A549 (cell line): Measurements from ENCODE around the gene NID2. TPM values are rescaled to one million over a fixed set of nuclear protein-coding genes. Genes with fewer than 3 reads are reported as not detected.

Experiments used
- ATAC-seq, 2 experiments: fragments of 200-7000 bp in 1 of 2; fragments of >200 bp in 1 of 2; cut with Nextera tagmentation in 1 of 2; cut with Tn5 transposase in 1 of 2; 3 replicates each; pipeline versions ENCODE4 v1.8.0 to v1.9.1; 2018 to 2020; ENCODE audit warnings: mild to moderate bottlenecking in 1 of 2, moderate library complexity in 1 of 2
- CTCF ChIA-PET: fragments of 300-600 bp; sonication (Branson Sonifier 250); formaldehyde crosslinking; extraction: SDS; loops from one replicate; lab custom pipeline; 2021; ENCODE audit warnings: antibody characterized with exemption, inconsistent platforms; lab: Yijun Ruan, JAX
- POLR2A ChIA-PET: fragments of 350-600 bp; formaldehyde crosslinking; extraction: SDS; loops from one replicate; lab custom pipeline; 2021; ENCODE audit warnings: antibody characterized with exemption, inconsistent platforms; lab: Yijun Ruan, JAX
- DNase-seq, 2 experiments: peaks; one replicate each; pipeline versions ENCODE4 v3.0.0 to v3.0.0-alpha.2; 2011 to 2016; ENCODE audit warnings: low read depth in 1 of 2, low spot score in 1 of 2
- FAIRE-seq: peaks from 2 replicates; lab custom pipeline; 2011; peaks lifted over from hg19 to GRCh38; lab: Jason Lieb, UNC
- H3K27ac ChIP-seq, 2 experiments: fragments of >200 bp; sonication (Bioruptor Twin); formaldehyde crosslinking; 3 replicates each; pipeline ENCODE4 v1.5.1; 2016 to 2017
- H3K4me1 ChIP-seq: fragments of >200 bp; sonication (Bioruptor Twin); formaldehyde crosslinking; 3 replicates; pipeline ENCODE4 v1.6.1; 2016
- H3K4me2 ChIP-seq: fragments of >200 bp; sonication (Bioruptor Twin); formaldehyde crosslinking; 3 replicates; pipeline ENCODE4 v1.6.1; 2016
- H3K4me3 ChIP-seq: fragments of >200 bp; sonication (Bioruptor Twin); formaldehyde crosslinking; 3 replicates; pipeline ENCODE4 v1.5.1; 2016
- H3K9me3 ChIP-seq: fragments of >200 bp; sonication (Bioruptor Twin); formaldehyde crosslinking; 3 replicates; pipeline ENCODE4 v1.6.1; 2016
- ATOH8 ChIP-seq: fragments of 250-450 bp; sonication (Bioruptor Pico); IDR thresholded peaks from 2 replicates; pipeline ENCODE4 v1.5.0; 2020; ENCODE audit warnings: low read depth, mild to moderate bottlenecking, moderate library complexity
- CBX2 ChIP-seq: fragments of 200-600 bp; sonication (generic); IDR thresholded peaks from 2 replicates; pipeline ENCODE4 v1.6.1; 2016; ENCODE audit warnings: low read depth, mild to moderate bottlenecking, borderline replicate concordance
- CBX8 ChIP-seq: fragments of 200-600 bp; sonication (generic); IDR thresholded peaks from 2 replicates; pipeline ENCODE4 v1.6.1; 2016
- CEBPB ChIP-seq, 2 experiments: fragments of >200 bp in 1 of 2; sonication (Bioruptor Twin) in 1 of 2; formaldehyde crosslinking in 1 of 2; IDR thresholded peaks; 2 replicates each; pipeline ENCODE4 v1.6.1; 2012 to 2016
- CHD4 ChIP-seq: fragments of 200-600 bp; sonication (generic); IDR thresholded peaks from 2 replicates; pipeline ENCODE4 v1.6.1; 2016; ENCODE audit warnings: antibody characterized with exemption, mild to moderate bottlenecking, borderline replicate concordance
- EHF ChIP-seq: fragments of 250-450 bp; sonication (Bioruptor Pico); IDR thresholded peaks from 2 replicates; pipeline ENCODE4 v1.5.0; 2020; ENCODE audit warnings: mild to moderate bottlenecking
- FOXS1 ChIP-seq: fragments of 250-450 bp; sonication (Bioruptor Pico); IDR thresholded peaks from 2 replicates; pipeline ENCODE4 v1.5.0; 2020; ENCODE audit warnings: mild to moderate bottlenecking, moderate library complexity
- HES2 ChIP-seq: fragments of >200 bp; sonication (Bioruptor Twin); formaldehyde crosslinking; IDR thresholded peaks from 2 replicates; pipeline ENCODE4 v1.6.1; 2016
- HEYL ChIP-seq: fragments of 250-450 bp; sonication (Bioruptor Pico); IDR thresholded peaks from 2 replicates; pipeline ENCODE4 v1.8.0; 2021; ENCODE audit warnings: mild to moderate bottlenecking, moderate library complexity
- HMGXB4 ChIP-seq: fragments of 250-450 bp; sonication (Bioruptor Pico); IDR thresholded peaks from 2 replicates; pipeline ENCODE4 v1.5.0; 2021; ENCODE audit warnings: mild to moderate bottlenecking, moderate library complexity, borderline replicate concordance
- HOXA7 ChIP-seq: fragments of 250-450 bp; sonication (Bioruptor Pico); IDR thresholded peaks from 2 replicates; pipeline ENCODE4 v1.5.0; 2020; ENCODE audit warnings: mild to moderate bottlenecking, moderate library complexity
- HOXB13 ChIP-seq: fragments of 250-450 bp; sonication (Bioruptor Pico); IDR thresholded peaks from 2 replicates; pipeline ENCODE4 v1.5.0; 2020; ENCODE audit warnings: low read depth, mild to moderate bottlenecking, moderate library complexity
- KDM1A ChIP-seq: fragments of 200-600 bp; sonication (generic); IDR thresholded peaks from 2 replicates; pipeline ENCODE4 v1.6.1; 2016; ENCODE audit warnings: low read depth, mild to moderate bottlenecking
- MAZ ChIP-seq: fragments of 150-350 bp; IDR thresholded peaks from 2 replicates; pipeline ENCODE4 v1.6.1; 2014; ENCODE audit warnings: antibody characterized with exemption, low read depth, low read length, borderline replicate concordance
- MYC ChIP-seq: IDR thresholded peaks from 2 replicates; pipeline ENCODE4 v1.6.1; 2012; ENCODE audit warnings: mild to moderate bottlenecking, inconsistent platforms, low read length, improper control_type of control experiment, borderline replicate concordance
- RARB ChIP-seq: fragments of 250-450 bp; sonication (Bioruptor Pico); IDR thresholded peaks from 2 replicates; pipeline ENCODE4 v1.8.0; 2021; ENCODE audit warnings: mild to moderate bottlenecking, moderate library complexity
- REST ChIP-seq: fragments of 200-600 bp; sonication (generic); IDR thresholded peaks from 2 replicates; pipeline ENCODE4 v1.6.1; 2016; ENCODE audit warnings: antibody characterized with exemption, mild to moderate bottlenecking, moderate library complexity
- RNF2 ChIP-seq: fragments of 200-600 bp; sonication (generic); IDR thresholded peaks from 2 replicates; pipeline ENCODE4 v1.6.1; 2016; ENCODE audit warnings: low read depth, mild to moderate bottlenecking, antibody characterized with exemption, moderate library complexity, borderline replicate concordance
- SMC3 ChIP-seq: fragments of >200 bp; sonication (Bioruptor Twin); formaldehyde crosslinking; IDR thresholded peaks from 3 replicates; pipeline ENCODE4 v1.6.1; 2018; ENCODE audit warnings: inconsistent platforms
- SREBF2 ChIP-seq: fragments of 450-650 bp; IDR thresholded peaks from 2 replicates; pipeline ENCODE4 v1.6.1; 2014; ENCODE audit warnings: mild to moderate bottlenecking, moderate library complexity
- TP53 ChIP-seq: fragments of 250-450 bp; sonication (Bioruptor Pico); IDR thresholded peaks from 2 replicates; pipeline ENCODE4 v1.5.0; 2021; ENCODE audit warnings: mild to moderate bottlenecking, moderate library complexity
- USF2 ChIP-seq: fragments of 450-650 bp; IDR thresholded peaks from 2 replicates; pipeline ENCODE4 v1.6.1; 2014; ENCODE audit warnings: antibody characterized with exemption
- WGBS: methylation state at CpG from one replicate; pipeline ENCODE4 v1.1.6; 2017; ENCODE audit errors: missing lambda C conversion rate; 5-methylcytosine and 5-hydroxymethylcytosine counted together
- polyA plus RNA-seq, 4 experiments: library from polyadenylated mRNA; depleted of rRNA in 3 of 4; stranded (reverse); fragments of >200 nt; fragmentation: RNase III in 1 of 4; extraction: RNeasy Plus Mini Kit Qiagen cat#74134 plus additional on column Dnase treatment in 1 of 4; gene quantifications; 2 replicates in 3 of 4; 3 replicates in 1 of 4; pipeline ENCODE4 v1.2.3, GENCODE V29; 2011 to 2017

NID2 gene
- polyA plus RNA-seq, 2 of the 4 experiments (the other 2 are of a cell fraction), result 7.3 to 20.6 TPM

- ChIA-PET CTCF (interaction anchor here (1.0 to 1.7 kb wide), 5 partner anchors 9 to 64 kb away, joined by 3 to 7 read pairs (median 4); partner anchors contain the start of gene NID2), POLR2A (no interaction called here)
- FAIRE-seq (no peak), ATAC-seq (no peak), DNase-seq (no peak)
- Histone ChIP-seq H3K4me3 (no peak overlapping the region), H3K27ac (no peak overlapping the region), H3K4me2 (no peak overlapping the region), H3K9me3 (no peaks in the 10 kb centered on the region), H3K4me1 (no peaks in the 10 kb centered on the region)
- TF ChIP-seq CEBPB (IDR thresholded peaks at IDR 0.05) (no peak), TP53 (CRISPR knock-in tag) (no peak), CHD4 (no peak), REST (no peak), MYC (no peak), MAZ (no peak)
Observed at GRCh38 chr14:52059649-52060048, 9.2 kb downstream of the NID2 start.

- CTCF ChIA-PET, result interaction anchor here (1.3 to 1.7 kb wide), 5 partner anchors 8 to 63 kb away, joined by 3 to 7 read pairs (median 5); partner anchors contain the start of gene NID2
- no peak overlapping the region for H3K27ac ChIP-seq
- POLR2A ChIA-PET, result no interaction called here
- ATAC-seq (no peak), FAIRE-seq (no peak), DNase-seq (no peak)
- no peak overlapping the region for H3K4me3 ChIP-seq
- H3K4me1 ChIP-seq, result no peaks in the 10 kb centered on the region
- TF ChIP-seq CBX8 (no peak), HOXA7 (CRISPR knock-in tag) (no peak), SREBF2 (no peak), CBX2 (no peak), RARB (no peak), HES2 (no peak), HOXB13 (CRISPR knock-in tag) (no peak), KDM1A (no peak), HMGXB4 (no peak), RNF2 (no peak), ATOH8 (CRISPR knock-in tag) (no peak), FOXS1 (no peak), TP53 (CRISPR knock-in tag) (no peak), SMC3 (no peak), USF2 (no peak), EHF (CRISPR knock-in tag) (no peak), HEYL (CRISPR knock-in tag) (no peak)
- WGBS, result 58% methylated on average over 3 of the region's 3 CpGs
- H3K4me2 ChIP-seq, result no peak overlapping the region
- no peaks in the 10 kb centered on the region for H3K9me3 ChIP-seq
Observed at GRCh38 chr14:52058341-52058740, 10.5 kb downstream of the NID2 start.
